GM19351 (cell line): Measurements from ENCODE around the gene DNAAF5.
"Not testable (repeated sequence)": the region's sequence is repeated elsewhere in the genome, so short reads cannot be mapped to it uniquely, and the experiment has no call there.

Experiments
- ATAC-seq: cut with Tn5 transposase; IDR thresholded peaks from one replicate; pipeline ENCODE4 v1.9.1; 2021; ENCODE audit warnings: mild to moderate bottlenecking, moderate library complexity; ENCODE audit not compliant: unreplicated experiment

The DNAAF5 gene

GRCh38 chr7:802500-803242, 76.2 kb downstream of the DNAAF5 start:
- ATAC-seq, result no peak

GRCh38 chr7:803243-803635, 76.7 kb downstream of the DNAAF5 start:
- ATAC-seq, result no peak

- ATAC-seq, result not testable (repeated sequence)
Measured at GRCh38 chr7:803796-804195, 77.3 kb downstream of the DNAAF5 start.

- ATAC-seq, result no peak
Measured at GRCh38 chr7:805261-805660, 78.8 kb downstream of the DNAAF5 start.

GRCh38 chr7:815284-816216, 89.1 kb downstream of the DNAAF5 start:
- no peak for ATAC-seq

GRCh38 chr7:816300-816750, 89.8 kb downstream of the DNAAF5 start:
- ATAC-seq, result peak; percentile 86

GRCh38 chr7:816751-817671, 90.5 kb downstream of the DNAAF5 start:
- ATAC-seq, result peak; percentile 17

- no peak for ATAC-seq
Measured at GRCh38 chr7:818031-818699, 91.7 kb downstream of the DNAAF5 start.

- no peak for ATAC-seq
Measured at GRCh38 chr7:820341-820740, 93.8 kb downstream of the DNAAF5 start.

- ATAC-seq, result no peak
Measured at GRCh38 chr7:821688-822087, 95.2 kb downstream of the DNAAF5 start.

GRCh38 chr7:822692-823276, 96.3 kb downstream of the DNAAF5 start:
- ATAC-seq, result no peak

- no peak for ATAC-seq
Measured at GRCh38 chr7:823649-824048, 97.2 kb downstream of the DNAAF5 start.

GRCh38 chr7:824081-824480, 97.6 kb downstream of the DNAAF5 start:
- no peak for ATAC-seq

- ATAC-seq, result no peak
Measured at GRCh38 chr7:824664-825063, 98.2 kb downstream of the DNAAF5 start.

GRCh38 chr7:825386-825785, 98.9 kb downstream of the DNAAF5 start:
- ATAC-seq, result no peak

- no peak for ATAC-seq
Measured at GRCh38 chr7:826230-826917, 99.9 kb downstream of the DNAAF5 start.

- no peak for ATAC-seq
Measured at GRCh38 chr7:828793-829561, 102.5 kb downstream of the DNAAF5 start.

GRCh38 chr7:830069-830468, 103.6 kb downstream of the DNAAF5 start:
- ATAC-seq, result no peak
